Endothelial cell of umbilical vein (primary cell): ENCODE data around the gene SCGB1A1. TPM values are rescaled to one million over a fixed set of nuclear protein-coding genes. Genes with fewer than 3 reads are reported as not detected.

Source experiments
- BruUV-seq: library from RNA; stranded (reverse); fragments of 400-500 nt; replicated peaks from 2 replicates; lab custom pipeline; 2021; lab: Mats Ljungman, UMichigan
- CTCF ChIA-PET: fragments of 300-600, 350-600 bp; sonication (Branson Sonifier 250); formaldehyde crosslinking; loops from one replicate; lab custom pipeline; 2021; ENCODE audit warnings: antibody characterized with exemption, inconsistent platforms; lab: Charles Lee
- POLR2A ChIA-PET: fragments of 300-600, 350-600 bp; sonication (Branson Sonifier 250); formaldehyde crosslinking; loops from one replicate; lab custom pipeline; 2021; ENCODE audit warnings: antibody characterized with exemption, inconsistent platforms; lab: Charles Lee
- DNase-seq: peaks from one replicate; pipeline ENCODE4 v3.0.0-alpha.2; 2011; ENCODE audit warnings: low read depth, low spot score
- FAIRE-seq: peaks from 2 replicates; lab custom pipeline; 2011; peaks lifted over from hg19 to GRCh38; lab: Jason Lieb, UNC
- H2AFZ ChIP-seq: 2 replicates; pipeline ENCODE4 v1.6.0; 2012; ENCODE audit warnings: low read depth, low read length, control low read depth, inconsistent platforms
- H3K27ac ChIP-seq: 2 replicates; pipeline ENCODE4 v1.5.1; 2011; ENCODE audit warnings: low read depth, mild to moderate bottlenecking, control low read depth, low read length, moderate library complexity; ENCODE audit not compliant: insufficient read depth
- H3K27me3 ChIP-seq, 2 experiments: 2 replicates each; pipeline versions ENCODE4 v1.6.0 to v1.6.1; 2011; ENCODE audit warnings: low read length in 2 of 2, mixed read lengths in 1 of 2; ENCODE audit not compliant: control insufficient read depth in 2 of 2, insufficient read depth in 2 of 2
- H3K36me3 ChIP-seq, 2 experiments: 2 replicates in 1 of 2; 3 replicates in 1 of 2; pipeline ENCODE4 v1.5.1; 2011; ENCODE audit warnings: low read length in 2 of 2, mild to moderate bottlenecking in 1 of 2, moderate library complexity in 1 of 2; ENCODE audit not compliant: control insufficient read depth in 2 of 2, insufficient read depth in 2 of 2; ENCODE audit errors: extremely low read depth in 1 of 2
- H3K4me1 ChIP-seq: 3 replicates; pipeline ENCODE4 v1.5.1; 2011; ENCODE audit warnings: mild to moderate bottlenecking, low read length; ENCODE audit not compliant: control insufficient read depth, insufficient read depth; ENCODE audit errors: extremely low read depth
- H3K4me2 ChIP-seq: 2 replicates; pipeline ENCODE4 v1.6.1; 2011; ENCODE audit warnings: low read length, control low read depth, mixed read lengths; ENCODE audit not compliant: insufficient read depth
- H3K4me3 ChIP-seq, 3 experiments: fragments of 200-600 bp in 1 of 3; sonication (generic), shearing (Covaris generic) in 1 of 3; replicated peaks in 1 of 3; 2 replicates each; pipeline ENCODE4 v1.5.1; 2011 to 2016; ENCODE audit warnings: control low read depth in 3 of 3, low read length in 3 of 3, mild to moderate bottlenecking in 2 of 3, inconsistent platforms in 1 of 3, low read depth in 1 of 3, moderate library complexity in 1 of 3; ENCODE audit not compliant: insufficient read depth in 1 of 3
- H3K79me2 ChIP-seq: 2 replicates; pipeline ENCODE4 v1.6.0; 2012; ENCODE audit warnings: low read length, inconsistent platforms; ENCODE audit not compliant: control insufficient read depth, insufficient read depth
- H3K9ac ChIP-seq: replicated peaks from 2 replicates; pipeline ENCODE3; 2011; ENCODE audit warnings: low read length, control low read depth; ENCODE audit not compliant: insufficient read depth; ENCODE audit errors: extremely low read depth
- H3K9me1 ChIP-seq: replicated peaks from 3 replicates; pipeline ENCODE4 v1.6.0; 2011; ENCODE audit warnings: mild to moderate bottlenecking, low read length; ENCODE audit not compliant: control insufficient read depth, insufficient read depth; ENCODE audit errors: extremely low read depth
- H3K9me3 ChIP-seq: replicated peaks from 2 replicates; pipeline ENCODE4 v1.5.1; 2012; ENCODE audit warnings: low read length, inconsistent platforms; ENCODE audit not compliant: control insufficient read depth, insufficient read depth
- H4K20me1 ChIP-seq: replicated peaks from 2 replicates; pipeline ENCODE3; 2011; ENCODE audit warnings: mild to moderate bottlenecking, low read length; ENCODE audit not compliant: control insufficient read depth, insufficient read depth; ENCODE audit errors: extremely low read depth
- CTCF ChIP-seq, 2 donors: IDR thresholded peaks; 1 replicate in 1 of 2; 2 replicates in 1 of 2; pipeline ENCODE4 v1.5.1; 2011; ENCODE audit warnings: low read length in 2 of 2, mild to moderate bottlenecking in 2 of 2, moderate library complexity in 2 of 2, control low read depth in 1 of 2, inconsistent platforms in 1 of 2, low read depth in 1 of 2; ENCODE audit not compliant: insufficient read depth in 1 of 2; ENCODE audit errors: extremely low read depth in 1 of 2
- EZH2 ChIP-seq: IDR thresholded peaks from 2 replicates; pipeline ENCODE4 v1.6.1; 2012; ENCODE audit warnings: borderline replicate concordance, low read depth, mild to moderate bottlenecking, moderate library complexity, low read length, inconsistent platforms; ENCODE audit not compliant: severe bottlenecking
- FOS ChIP-seq: IDR thresholded peaks from 2 replicates; pipeline ENCODE4 v1.6.1; 2011; ENCODE audit warnings: mild to moderate bottlenecking, low read length, moderate library complexity, borderline replicate concordance; ENCODE audit not compliant: insufficient read depth
- GATA2 ChIP-seq: IDR thresholded peaks from 2 replicates; pipeline ENCODE4 v1.7.0; 2011; ENCODE audit warnings: low read depth, mild to moderate bottlenecking, moderate library complexity, mixed read lengths, low read length; ENCODE audit not compliant: insufficient read length, insufficient read depth
- JUN ChIP-seq: IDR thresholded peaks from 2 replicates; pipeline ENCODE4 v1.6.1; 2011; ENCODE audit warnings: borderline replicate concordance, low read depth; ENCODE audit not compliant: insufficient read length, insufficient read depth
- MAX ChIP-seq: IDR thresholded peaks from 2 replicates; pipeline ENCODE4 v1.6.1; 2011; ENCODE audit not compliant: insufficient read depth, insufficient read length
- MYC ChIP-seq: IDR thresholded peaks from one replicate; pipeline ENCODE4 v1.6.1; 2011; ENCODE audit warnings: mild to moderate bottlenecking, low read depth, low read length
- POLR2A ChIP-seq: IDR thresholded peaks from 2 replicates; pipeline ENCODE4 v1.6.1; 2012; ENCODE audit warnings: low read depth, mild to moderate bottlenecking, control low read depth, low read length
- POLR2AphosphoS5 ChIP-seq: IDR thresholded peaks from 2 replicates; pipeline ENCODE4 v1.6.1; 2012; ENCODE audit warnings: low read depth, mild to moderate bottlenecking, control low read depth, low read length, moderate library complexity; ENCODE audit not compliant: insufficient read depth
- dilution Hi-C: fragments of 300-500 bp; cut with MboI; formaldehyde crosslinking; loops from one replicate; pipeline ENCODE4 v1.15.0; 2019; ENCODE audit warnings: low sequenced_read_pairs; ENCODE audit not compliant: extremely low pct_ligation_motif_present
- intact Hi-C: fragments of 100-400 bp; cut with micrococcal nuclease; formaldehyde crosslinking; loops from one replicate; pipeline ENCODE4 v1.10.0; 2022
- polyA plus RNA-seq, 4 experiments: library from polyadenylated mRNA; depleted of rRNA in 3 of 4; stranded (reverse) in 3 of 4; unstranded in 1 of 4; fragments of >200 nt; gene quantifications; 2 replicates each; pipeline versions ENCODE4 v1.2.1 to v1.2.3, GENCODE V29; 2011 to 2012; ENCODE audit warnings: missing spikeins in 1 of 4
- total RNA-seq: library from RNA; stranded (reverse); gene quantifications from 2 replicates; pipeline ENCODE4 v1.2.3, GENCODE V29; 2021

The SCGB1A1 gene
- total and polyA plus RNA-seq, 2 donors (not counting 3 experiments of a cell fraction or from before 2014, with no cell fraction given), result not detected

- Histone ChIP-seq H3K27ac (no peak overlapping the region), H3K79me2 (no peaks in the 10 kb centered on the region), H3K4me1 (no peaks in the 10 kb centered on the region), H3K4me2 (no peak overlapping the region), H3K9me3 (no peaks in the 10 kb centered on the region), H3K9me1 (no peaks in the 10 kb centered on the region), H3K27me3 (no peaks in the 10 kb centered on the region), H3K36me3 (no peaks in the 10 kb centered on the region), H2AFZ (no peak overlapping the region), H3K4me3 (no peak overlapping the region), H3K9ac (no peak overlapping the region), H4K20me1 (no peaks in the 10 kb centered on the region)
- TF ChIP-seq POLR2AphosphoS5, result no peak
- DNase-seq (no peak), FAIRE-seq (no peak)
- dilution Hi-C loops, result no loop called here
- intact Hi-C loops, result no loop called here
- CTCF ChIA-PET, result interaction anchor here (1.4 kb wide), 1 partner anchor 26 kb away, joined by 5 read pairs; no protein-coding TSS in a partner anchor
- POLR2A ChIA-PET, result no interaction called here
- BruUV-seq, result no TSS peak
Observed at GRCh38 chr11:62451241-62451621, 32.4 kb downstream of the SCGB1A1 start.

GRCh38 chr11:62452261-62452660 lies 33.4 kb downstream of the SCGB1A1 start:
- no peak for FAIRE-seq
- TF ChIP-seq FOS (no peak), MYC (no peak), POLR2AphosphoS5 (no peak), MAX (no peak), POLR2A (no peak), EZH2 (no peak), JUN (no peak), CTCF (IDR thresholded peaks at IDR 0.05; ENCODE audit: extremely low read depth in 1 of 2, insufficient read depth in 1 of 2, low read depth in 1 of 2, low read length in 2 of 2) (no peak), GATA2 (no peak)
- POLR2A ChIA-PET, result no interaction called here
- intact Hi-C loops (no loop called here), dilution Hi-C loops (no loop called here)
- BruUV-seq, result no TSS peak
- H3K27ac ChIP-seq, result no peak overlapping the region
- no peak overlapping the region for H3K9ac ChIP-seq
- H3K4me3 ChIP-seq, result no peak overlapping the region
- no peaks in the 10 kb centered on the region for H3K9me3 ChIP-seq
- no peaks in the 10 kb centered on the region for H3K9me1 ChIP-seq
- H3K4me1 ChIP-seq, result no peaks in the 10 kb centered on the region
- no peaks in the 10 kb centered on the region for H3K27me3 ChIP-seq
- CTCF ChIA-PET, result interaction anchor here (1.5 kb wide), 1 partner anchor 27 kb away, joined by 3 read pairs; no protein-coding TSS in a partner anchor
- H4K20me1 ChIP-seq, result no peaks in the 10 kb centered on the region
- DNase-seq, result no peak
- H3K79me2 ChIP-seq, result no peaks in the 10 kb centered on the region
- H3K4me2 ChIP-seq, result no peak overlapping the region
- no peaks in the 10 kb centered on the region for H3K36me3 ChIP-seq
- H2AFZ ChIP-seq, result no peak overlapping the region
